ENCODE data around the gene PDE4D. TPM values are rescaled to one million over a fixed set of nuclear protein-coding genes. Genes with fewer than 3 reads are reported as not detected.

Gene PDE4D
- total RNA-seq, 1 donor from 2014 or later = 46.9 TPM

GRCh38 chr5:59259237-59259636 lies 634.3 kb downstream of the PDE4D start:
- DNase-seq (ENCODE audit: low spot score) = no peak

- DNase-seq (ENCODE audit: low spot score) = no peak
Measured at GRCh38 chr5:59257488-59258400, 635.8 kb downstream of the PDE4D start.

- no peak for DNase-seq (ENCODE audit: low spot score)
Measured at GRCh38 chr5:59256331-59256730, 637.2 kb downstream of the PDE4D start.

GRCh38 chr5:59254055-59254687 lies 639.4 kb downstream of the PDE4D start:
- DNase-seq (ENCODE audit: low spot score) = no peak

- no peak for DNase-seq (ENCODE audit: low spot score)
Measured at GRCh38 chr5:59253625-59254024, 639.9 kb downstream of the PDE4D start.

- no peak for DNase-seq (ENCODE audit: low spot score)
Measured at GRCh38 chr5:59251627-59252026, 641.9 kb downstream of the PDE4D start.

- DNase-seq (ENCODE audit: low spot score) = no peak
Measured at GRCh38 chr5:59249726-59250125, 643.8 kb downstream of the PDE4D start.

GRCh38 chr5:59249160-59249559 lies 644.4 kb downstream of the PDE4D start:
- DNase-seq (ENCODE audit: low spot score) = no peak

- DNase-seq (ENCODE audit: low spot score) = no peak
Measured at GRCh38 chr5:59246882-59247281, 646.6 kb downstream of the PDE4D start.

GRCh38 chr5:59246145-59246869 lies 647.2 kb downstream of the PDE4D start:
- DNase-seq (ENCODE audit: low spot score) = no peak

- DNase-seq (ENCODE audit: low spot score) = no peak
Measured at GRCh38 chr5:59245198-59245597, 648.3 kb downstream of the PDE4D start.

GRCh38 chr5:59241552-59241951 lies 652.0 kb downstream of the PDE4D start:
- DNase-seq (ENCODE audit: low spot score) = no peak

GRCh38 chr5:59241119-59241518 lies 652.4 kb downstream of the PDE4D start:
- no peak for DNase-seq (ENCODE audit: low spot score)

- no peak for DNase-seq (ENCODE audit: low spot score)
Measured at GRCh38 chr5:59238126-59238902, 655.2 kb downstream of the PDE4D start.

- no peak for DNase-seq (ENCODE audit: low spot score)
Measured at GRCh38 chr5:59236986-59237385, 656.5 kb downstream of the PDE4D start.

GRCh38 chr5:59236448-59236847 lies 657.1 kb downstream of the PDE4D start:
- DNase-seq (ENCODE audit: low spot score) = peak; percentile 11

- no peak for DNase-seq (ENCODE audit: low spot score)
Measured at GRCh38 chr5:59234236-59234635, 659.3 kb downstream of the PDE4D start.

- DNase-seq (ENCODE audit: low spot score) = no peak
Measured at GRCh38 chr5:59231221-59231931, 662.1 kb downstream of the PDE4D start.

- no peak for DNase-seq (ENCODE audit: low spot score)
Measured at GRCh38 chr5:59222687-59223511, 670.6 kb downstream of the PDE4D start.

- DNase-seq (ENCODE audit: low spot score) = no peak
Measured at GRCh38 chr5:59221769-59222168, 671.8 kb downstream of the PDE4D start.
